Heart right ventricle (tissue), 16 donors: ENCODE data around the gene FAM89B. TPM values are rescaled to one million over a fixed set of nuclear protein-coding genes. Genes with fewer than 3 reads are reported as not detected.

Experiments
- ATAC-seq, 8 donors: fragments of 200-7000 bp; cut with Tn5 transposase; one replicate each; pipeline ENCODE4 v1.9.1; 2020; ENCODE audit warnings: mild to moderate bottlenecking in 8 of 8, moderate library complexity in 8 of 8, moderate number of reproducible peaks in 1 of 8
- DNase-seq, 2 donors: peaks; one replicate each; pipeline ENCODE4 v3.0.0-alpha.2; 2020
- H3K27ac ChIP-seq, 10 donors: fragments of 200-600 bp; sonication (generic) in 2 of 10; one replicate each; pipeline versions ENCODE4 v1.5.0 to v1.8.0; 2020 to 2022; ENCODE audit warnings: mild to moderate bottlenecking in 3 of 10
- H3K27me3 ChIP-seq, 7 donors: fragments of 200-600 bp; one replicate each; pipeline ENCODE4 v1.8.0; 2021 to 2022; ENCODE audit warnings: mild to moderate bottlenecking in 2 of 7
- H3K36me3 ChIP-seq, 9 donors: fragments of 200-600 bp; sonication (generic) in 1 of 9; one replicate each; pipeline versions ENCODE4 v1.5.0 to v1.8.0; 2020 to 2022; ENCODE audit warnings: mild to moderate bottlenecking in 2 of 9
- H3K4me1 ChIP-seq, 9 donors: fragments of 200-600 bp; sonication (generic) in 1 of 9; one replicate each; pipeline versions ENCODE4 v1.5.0 to v1.8.0; 2020 to 2022; ENCODE audit warnings: mild to moderate bottlenecking in 4 of 9
- H3K4me3 ChIP-seq, 10 donors: fragments of 200-600 bp; sonication (generic) in 2 of 10; one replicate each; pipeline versions ENCODE4 v1.5.0 to v1.8.0; 2020 to 2022; ENCODE audit warnings: mild to moderate bottlenecking in 7 of 10, moderate library complexity in 2 of 10
- H3K9me3 ChIP-seq, 11 donors: fragments of 200-600 bp in 10 of 11; sonication (generic) in 2 of 11; one replicate each; pipeline versions ENCODE4 v1.5.0 to v1.8.0; 2013 to 2022; ENCODE audit warnings: mild to moderate bottlenecking in 2 of 11, control low read depth in 1 of 11, moderate library complexity in 1 of 11
- CTCF ChIP-seq, 9 donors: fragments of 200-600 bp; sonication (generic) in 2 of 9; IDR thresholded peaks; one replicate each; pipeline versions ENCODE4 v1.5.0 to v1.8.0; 2021 to 2022; ENCODE audit warnings: antibody characterized with exemption in 9 of 9, mild to moderate bottlenecking in 5 of 9, moderate library complexity in 1 of 9
- WGBS, 2 donors: extraction: QIAGEN DNeasy Blood & Tissue Kit; methylation state at CpG; one replicate each; pipeline ENCODE4 v1.1.7; 2013; ENCODE audit warnings: inconsistent platforms in 1 of 2; 5-methylcytosine and 5-hydroxymethylcytosine counted together
- intact Hi-C, 10 donors: fragments of 100-400 bp; cut with DNase I; formaldehyde crosslinking; loops; one replicate each; pipeline versions ENCODE4 v1.11.1 to v1.14.2; 2022
- polyA plus RNA-seq, 2 donors: library from polyadenylated mRNA; stranded (reverse); fragments of 200-250 nt; gene quantifications; one replicate each; pipeline ENCODE4 v1.2.3, GENCODE V29; 2013
- total RNA-seq, 10 donors: library from RNA; stranded (reverse); fragmentation: NEBNext Ultra II Directional in 3 of 10; extraction: Animal tissue kit (Norgen Biotek cat#: 25700) in 3 of 10; gene quantifications; one replicate each; pipeline versions ENCODE4 v1.2.1 to v1.2.4, GENCODE V29; 2021 to 2023
- donor health status: Arrhythmogenic right ventricular cardiomyopathy.
- donor health status: ischemic (EF 13 %, LVEDD 7.1; RV severe dilation, severe dysfunction).
- donor health status: healthy with polysubstance abuse.
- donor health status: DM: no; HTN: yes; CAD: no.
- donor health status: DM: no; HTN: no; CAD: no.
- donor health status: ischemic (EF 25% LVEDD 6.9; RV normal size, moderate dysfunction).
- donor health status: ischemic (EF 25% LVEDD 5.7; RV mildly dilated, moderate dysfunction).
- donor health status: healthy.
- donor health status: DM: yes; HTN: yes; CAD: no.
- donor health status: Ischemic cardiomyopathy.
- donor health status: ischemic (EF 35%, LVEDD 5.7; RV mildly dilated, moderate dysfunction).
- donor health status: nonischemic (EF 11% LVEDD 7.7; RV severe dilation, severe dysfunction).
- donor health status: DM: yes; HTN: yes; CAD: no.
- donor health status: PGD.
- donor health status: ischemic (EF 29% LVEDD 5.4; RV normal size, mild dysfunction).
- donor health status: nonischemic (EF 23%, LVEDD 6.1; RV moderate dilation, normal function).

FAM89B gene
- total and polyA plus RNA-seq, 12 donors, result 21.2 to 55.7 (median 33.8) TPM

GRCh38 chr11:65551572-65552387 lies 20.6 kb upstream of the FAM89B start:
- Histone ChIP-seq H3K36me3 (peaks cover 0 to 74% (median 5%) of the 10 kb centered on the region in 9 donors), H3K27ac (no peak overlapping the region), H3K4me1 (peaks cover 16 to 47% (median 23%) of the 10 kb centered on the region in 9 donors), H3K27me3 (no peaks in the 10 kb centered on the region), H3K4me3 (no peak overlapping the region), H3K9me3 (no peaks in the 10 kb centered on the region)
- ATAC-seq, result peak in 4 of 8 donors; percentile 18 to 36 (median 34)
- 73 to 75% methylated on average over 17 of the region's 17 CpGs for WGBS, 2 donors
- peak in 1 of 2 donors; percentile 60 for DNase-seq
- TF ChIP-seq CTCF (IDR thresholded peaks at IDR 0.05), result peak; percentile 18 to 58 (median 36)
- intact Hi-C loops, result no loop called here

GRCh38 chr11:65552388-65552951 lies 19.9 kb upstream of the FAM89B start:
- H3K27me3 ChIP-seq, result peaks cover 0 to 2% (median 0%) of the 10 kb centered on the region in 7 donors
- 86 to 88% methylated on average over 9 of the region's 9 CpGs for WGBS, 2 donors
- intact Hi-C loops, result no loop called here
- H3K4me1 ChIP-seq, result peaks cover 23 to 48% (median 29%) of the 10 kb centered on the region in 9 donors
- peaks cover 0 to 67% (median 5%) of the 10 kb centered on the region in 9 donors for H3K36me3 ChIP-seq
- no peak for DNase-seq
- H3K9me3 ChIP-seq, result no peaks in the 10 kb centered on the region
- no peak overlapping the region for H3K27ac ChIP-seq
- TF ChIP-seq CTCF (IDR thresholded peaks at IDR 0.05), result no peak
- ATAC-seq, result no peak
- no peak overlapping the region for H3K4me3 ChIP-seq

- H3K4me3 ChIP-seq, result no peak overlapping the region
- H3K27me3 ChIP-seq, result peaks cover 0 to 3% (median 0%) of the 10 kb centered on the region in 7 donors
- peaks cover 0 to 57% (median 5%) of the 10 kb centered on the region in 9 donors for H3K36me3 ChIP-seq
- no peak for DNase-seq
- peaks cover 23 to 54% (median 30%) of the 10 kb centered on the region in 9 donors for H3K4me1 ChIP-seq
- ATAC-seq, result no peak
- WGBS, 2 donors, result 74 to 78% methylated on average over 36 to 37 of the region's 37 CpGs
- no peaks in the 10 kb centered on the region for H3K9me3 ChIP-seq
- peak overlapping the region in 1 of 10 donors; percentile 31 for H3K27ac ChIP-seq
- intact Hi-C loops, result no loop called here
- TF ChIP-seq CTCF (IDR thresholded peaks at IDR 0.05), result no peak
Measured at GRCh38 chr11:65553301-65554001, 18.9 kb upstream of the FAM89B start.
